KMS-11 (cell line): Measurements from ENCODE around the gene GRAP2.
"Not testable (repeated sequence)": the region's sequence is repeated elsewhere in the genome, so short reads cannot be mapped to it uniquely, and the experiment has no call there.

Source experiments
- H2AFZ ChIP-seq: fragments of 200-600 bp; sonication (generic); 2 replicates; pipeline ENCODE4 v1.6.1; 2016; ENCODE audit warnings: antibody characterized with exemption, mixed run types, low read depth
- H3K27ac ChIP-seq: fragments of 200-600 bp; sonication (generic); 2 replicates; pipeline ENCODE4 v1.6.1; 2016; ENCODE audit warnings: mild to moderate bottlenecking, mixed run types
- H3K27me3 ChIP-seq: fragments of 200-600 bp; sonication (generic); 2 replicates; pipeline ENCODE4 v1.6.1; 2017; ENCODE audit warnings: mild to moderate bottlenecking, low read depth, mixed run types, moderate library complexity; ENCODE audit not compliant: insufficient read depth
- H3K36me3 ChIP-seq: fragments of 200-600 bp; sonication (generic); 2 replicates; pipeline ENCODE4 v1.6.1; 2017; ENCODE audit warnings: mild to moderate bottlenecking, mixed run types; ENCODE audit not compliant: insufficient read depth
- H3K4me1 ChIP-seq: fragments of 200-600 bp; sonication (generic); 2 replicates; pipeline ENCODE4 v1.6.1; 2016; ENCODE audit warnings: mild to moderate bottlenecking, low read depth, mixed run types; ENCODE audit not compliant: poor library complexity, severe bottlenecking
- H3K4me2 ChIP-seq: fragments of 200-600 bp; sonication (generic); 2 replicates; pipeline ENCODE4 v1.7.0; 2016; ENCODE audit warnings: mild to moderate bottlenecking, mixed run types
- H3K4me3 ChIP-seq: fragments of 200-600 bp; sonication (generic); IDR thresholded peaks from 2 replicates; pipeline ENCODE4 v1.6.1; 2017; ENCODE audit warnings: low read depth, low read length, mixed read lengths; ENCODE audit not compliant: insufficient read depth
- H3K79me2 ChIP-seq: fragments of 200-600 bp; sonication (generic); 2 replicates; pipeline ENCODE4 v1.6.1; 2016; ENCODE audit warnings: low read depth, mixed run types; ENCODE audit not compliant: insufficient read depth
- H3K9ac ChIP-seq: fragments of 200-600 bp; sonication (generic); 2 replicates; pipeline ENCODE4 v1.6.1; 2016; ENCODE audit warnings: mild to moderate bottlenecking, mixed run types
- H4K20me1 ChIP-seq: fragments of 200-600 bp; sonication (generic); 2 replicates; pipeline ENCODE4 v1.6.1; 2016; ENCODE audit warnings: mild to moderate bottlenecking, mixed run types; ENCODE audit not compliant: insufficient read depth
- TF ChIP-seq, protein P1 (sequence below): fragments of 200-600 bp; sonication (generic); conservative IDR thresholded peaks from 2 replicates; pipeline ENCODE4 v1.6.1; 2017; ENCODE audit warnings: low read depth, mild to moderate bottlenecking, antibody characterized with exemption, low read length, moderate library complexity, mixed read lengths

Gene GRAP2

DNA sequence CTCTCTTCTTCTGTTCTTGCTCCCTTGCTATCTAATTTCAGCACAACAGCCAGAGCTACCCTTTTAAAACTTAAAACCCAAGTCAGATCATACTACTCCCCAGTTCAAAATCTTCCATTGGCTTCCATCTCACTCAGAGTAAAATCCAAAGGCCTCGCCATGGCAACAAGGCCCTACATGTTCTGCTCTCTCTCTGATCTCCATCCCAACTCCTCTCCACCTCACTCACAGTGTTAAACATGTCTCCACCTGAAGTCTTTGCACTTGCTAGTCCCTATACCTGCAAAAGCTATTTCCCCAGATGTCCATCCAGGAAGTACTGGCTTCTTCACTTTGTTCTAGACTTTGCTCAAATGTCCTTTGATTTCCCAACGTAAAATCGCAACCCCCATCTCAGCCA, 3.0 kb upstream of the GRAP2 start:
- Histone ChIP-seq H3K4me3 (no peak overlapping the region), H2AFZ (no peak overlapping the region), H3K4me2 (no peak overlapping the region), H3K27ac (no peak overlapping the region), H3K9ac (no peak overlapping the region), H3K79me2 (no peaks in the 10 kb centered on the region), H4K20me1 (no peaks in the 10 kb centered on the region), H3K27me3 (no peaks in the 10 kb centered on the region), H3K4me1 (peaks cover 18% of the 10 kb centered on the region), H3K36me3 (no peaks in the 10 kb centered on the region)
- TF ChIP-seq, protein P1, sequence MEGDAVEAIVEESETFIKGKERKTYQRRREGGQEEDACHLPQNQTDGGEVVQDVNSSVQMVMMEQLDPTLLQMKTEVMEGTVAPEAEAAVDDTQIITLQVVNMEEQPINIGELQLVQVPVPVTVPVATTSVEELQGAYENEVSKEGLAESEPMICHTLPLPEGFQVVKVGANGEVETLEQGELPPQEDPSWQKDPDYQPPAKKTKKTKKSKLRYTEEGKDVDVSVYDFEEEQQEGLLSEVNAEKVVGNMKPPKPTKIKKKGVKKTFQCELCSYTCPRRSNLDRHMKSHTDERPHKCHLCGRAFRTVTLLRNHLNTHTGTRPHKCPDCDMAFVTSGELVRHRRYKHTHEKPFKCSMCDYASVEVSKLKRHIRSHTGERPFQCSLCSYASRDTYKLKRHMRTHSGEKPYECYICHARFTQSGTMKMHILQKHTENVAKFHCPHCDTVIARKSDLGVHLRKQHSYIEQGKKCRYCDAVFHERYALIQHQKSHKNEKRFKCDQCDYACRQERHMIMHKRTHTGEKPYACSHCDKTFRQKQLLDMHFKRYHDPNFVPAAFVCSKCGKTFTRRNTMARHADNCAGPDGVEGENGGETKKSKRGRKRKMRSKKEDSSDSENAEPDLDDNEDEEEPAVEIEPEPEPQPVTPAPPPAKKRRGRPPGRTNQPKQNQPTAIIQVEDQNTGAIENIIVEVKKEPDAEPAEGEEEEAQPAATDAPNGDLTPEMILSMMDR, result no peak

DNA sequence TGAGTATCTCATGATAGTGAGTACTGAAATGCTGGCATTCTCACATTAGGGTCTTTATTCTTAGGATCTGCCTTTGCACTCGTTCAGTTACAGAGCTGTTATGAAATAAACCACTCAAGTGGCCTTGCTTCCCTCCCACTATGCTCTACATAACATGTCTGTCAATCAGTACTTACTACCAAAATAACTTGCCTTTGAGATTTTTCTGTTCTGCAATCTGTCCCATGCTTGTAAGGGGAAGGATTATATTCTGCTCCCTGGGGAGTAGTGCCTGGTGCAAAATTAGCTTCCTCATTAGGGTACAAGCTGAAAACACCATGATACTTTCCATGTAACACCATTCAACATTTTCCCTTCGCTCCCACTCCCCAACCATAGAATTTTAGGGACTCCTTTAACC, 1.9 kb upstream of the GRAP2 start:
- H3K27me3 ChIP-seq, result no peaks in the 10 kb centered on the region
- H3K4me2 ChIP-seq, result no peak overlapping the region
- TF ChIP-seq, protein P1, result no peak
- no peak overlapping the region for H3K27ac ChIP-seq
- peaks cover 18% of the 10 kb centered on the region for H3K4me1 ChIP-seq
- no peaks in the 10 kb centered on the region for H4K20me1 ChIP-seq
- H3K36me3 ChIP-seq, result no peaks in the 10 kb centered on the region
- H3K9ac ChIP-seq, result no peak overlapping the region
- H3K4me3 ChIP-seq, result no peak overlapping the region
- no peaks in the 10 kb centered on the region for H3K79me2 ChIP-seq
- no peak overlapping the region for H2AFZ ChIP-seq

DNA sequence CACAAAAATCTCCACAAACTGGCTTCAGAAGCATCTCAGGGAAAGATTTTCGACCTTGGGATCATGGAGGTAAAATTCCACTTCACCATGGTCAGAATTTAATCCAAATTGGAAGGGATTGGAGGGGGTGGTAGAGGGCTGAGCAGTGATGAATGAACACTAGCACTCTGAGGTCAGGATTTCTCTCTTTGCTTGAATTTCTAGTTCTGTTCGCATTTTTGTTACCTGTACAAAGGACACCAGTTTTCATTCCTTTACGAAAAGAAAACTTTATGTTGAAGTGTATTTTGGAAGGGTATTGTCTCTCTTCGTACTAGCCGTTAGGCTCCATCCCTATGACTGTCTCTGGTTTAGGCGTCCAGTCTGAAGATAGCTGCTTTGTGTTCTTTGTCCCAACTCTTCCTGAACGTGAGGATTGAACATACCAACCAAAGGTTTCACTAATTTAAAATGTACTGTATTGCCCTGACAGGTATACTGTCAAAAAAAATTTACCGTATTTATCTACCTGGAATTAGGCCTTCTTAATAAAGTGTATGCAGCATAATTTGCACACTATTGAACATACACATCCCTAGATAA, 772 bp downstream of the GRAP2 start:
- Histone ChIP-seq H3K4me2 (peak overlapping the region; percentile 26; the same call in 1 of the 2 replicates), H3K4me3 (no peak overlapping the region), H3K9ac (no peak overlapping the region), H4K20me1 (no peaks in the 10 kb centered on the region), H3K27ac (no peak overlapping the region), H3K4me1 (peaks cover 18% of the 10 kb centered on the region), H3K36me3 (no peaks in the 10 kb centered on the region), H3K79me2 (no peaks in the 10 kb centered on the region), H2AFZ (no peak overlapping the region), H3K27me3 (no peaks in the 10 kb centered on the region)
- TF ChIP-seq, protein P1, result no peak

DNA sequence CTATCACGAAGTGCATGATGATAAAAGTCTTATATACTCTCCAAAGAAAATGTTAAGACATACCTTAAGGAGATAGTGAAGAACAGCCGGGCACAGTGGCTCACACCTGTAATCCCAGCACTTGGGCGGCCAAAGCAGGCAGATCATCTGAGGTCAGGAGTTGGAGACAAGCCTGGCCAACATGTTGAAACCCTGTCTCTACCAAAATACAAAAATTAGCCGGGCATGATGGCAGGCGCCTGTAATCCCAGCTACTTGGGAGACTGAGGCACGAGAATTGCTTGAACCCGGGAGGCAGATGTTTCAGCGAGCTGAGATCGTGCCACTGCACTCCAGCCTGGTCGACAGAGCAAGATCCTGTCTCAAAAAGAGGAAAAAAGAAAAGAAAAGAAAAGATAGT, 3.1 kb downstream of the GRAP2 start:
- H4K20me1 ChIP-seq, H3K4me3 ChIP-seq, H3K4me2 ChIP-seq, H2AFZ ChIP-seq, H3K36me3 ChIP-seq, H3K27ac ChIP-seq, H3K9ac ChIP-seq, H3K27me3 ChIP-seq, H3K79me2 ChIP-seq: not testable (repeated sequence)
- peaks cover 18% of the 10 kb centered on the region for H3K4me1 ChIP-seq

DNA sequence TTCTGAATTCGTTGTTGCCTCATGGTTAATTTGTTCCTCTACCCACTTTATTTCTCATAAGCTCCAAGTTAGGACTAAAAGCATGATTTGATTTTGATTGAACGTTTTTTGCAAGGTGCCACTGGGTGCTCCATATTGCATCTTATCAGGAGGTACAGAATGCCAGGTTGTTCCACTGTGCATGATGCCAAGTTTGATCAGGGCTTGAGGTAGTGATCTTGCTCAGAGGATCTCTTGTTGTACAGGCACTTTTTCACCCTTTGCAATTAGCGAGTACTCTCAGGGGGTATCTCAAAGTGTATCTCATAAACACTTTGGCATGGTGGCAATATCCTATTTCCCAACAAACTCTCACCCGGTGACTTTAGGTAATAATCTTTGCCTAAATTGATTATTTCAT, 4.0 kb downstream of the GRAP2 start:
- no peak overlapping the region for H3K9ac ChIP-seq
- no peaks in the 10 kb centered on the region for H4K20me1 ChIP-seq
- H3K4me1 ChIP-seq, result peaks cover 18% of the 10 kb centered on the region
- TF ChIP-seq, protein P1, result no peak
- no peaks in the 10 kb centered on the region for H3K36me3 ChIP-seq
- no peak overlapping the region for H3K4me3 ChIP-seq
- no peaks in the 10 kb centered on the region for H3K27me3 ChIP-seq
- H3K4me2 ChIP-seq, result no peak overlapping the region
- H2AFZ ChIP-seq, result no peak overlapping the region
- H3K27ac ChIP-seq, result no peak overlapping the region
- no peaks in the 10 kb centered on the region for H3K79me2 ChIP-seq
